ENCODE measurements around the gene DYNC1H1.
A peak's percentile ranks its signal among the peaks of the same experiment; 100 is the strongest.
"Not testable (repeated sequence)": the region's sequence is repeated elsewhere in the genome, so short reads cannot be mapped to it uniquely, and the experiment has no call there.

DYNC1H1 gene

GRCh38 chr14:102043251-102044025, 79.1 kb downstream of the DYNC1H1 start:
- DNase-seq = no peak

GRCh38 chr14:102044566-102044965, 80.2 kb downstream of the DYNC1H1 start:
- no peak for DNase-seq

GRCh38 chr14:102046337-102047278, 82.2 kb downstream of the DYNC1H1 start:
- DNase-seq = no peak

- no peak for DNase-seq
Measured at GRCh38 chr14:102047808-102048540, 83.6 kb downstream of the DYNC1H1 start.

GRCh38 chr14:102049258-102050025, 85.1 kb downstream of the DYNC1H1 start:
- no peak for DNase-seq

- DNase-seq = no peak
Measured at GRCh38 chr14:102050026-102050405, 85.6 kb downstream of the DYNC1H1 start.

GRCh38 chr14:102050625-102051024, 86.3 kb downstream of the DYNC1H1 start:
- DNase-seq = no peak

GRCh38 chr14:102052522-102052921, 88.1 kb downstream of the DYNC1H1 start:
- no peak for DNase-seq

GRCh38 chr14:102055181-102055901, 91.0 kb downstream of the DYNC1H1 start:
- DNase-seq = no peak

GRCh38 chr14:102056694-102057442, 92.5 kb downstream of the DYNC1H1 start:
- DNase-seq = no peak

- no peak for DNase-seq
Measured at GRCh38 chr14:102057480-102058114, 93.2 kb downstream of the DYNC1H1 start.

- DNase-seq = no peak
Measured at GRCh38 chr14:102058146-102058545, 93.8 kb downstream of the DYNC1H1 start.

- DNase-seq = no peak
Measured at GRCh38 chr14:102058961-102059360, 94.6 kb downstream of the DYNC1H1 start.

- peak; percentile 90 for DNase-seq
Measured at GRCh38 chr14:102063109-102063807, 98.9 kb downstream of the DYNC1H1 start.

GRCh38 chr14:102063808-102064429, 99.5 kb downstream of the DYNC1H1 start:
- DNase-seq = no peak

- not testable (repeated sequence) for DNase-seq
Measured at GRCh38 chr14:102064590-102064989, 100.2 kb downstream of the DYNC1H1 start.

- no peak for DNase-seq
Measured at GRCh38 chr14:102066041-102066451, 101.7 kb downstream of the DYNC1H1 start.

- DNase-seq = no peak
Measured at GRCh38 chr14:102071283-102071998, 107.1 kb downstream of the DYNC1H1 start.
